GM23248 (cell line): Measurements from ENCODE around the gene MYMK.

Experiments used
- EZH2 ChIP-seq: fragments of 200-600 bp; sonication (generic); IDR thresholded peaks from 2 replicates; pipeline ENCODE4 v1.6.1; 2018; ENCODE audit warnings: antibody characterized with exemption, mild to moderate bottlenecking; ENCODE audit not compliant: insufficient read depth, poor library complexity, severe bottlenecking
- EZH2phosphoT487 ChIP-seq: fragments of 200-600 bp; sonication (generic); IDR thresholded peaks from 2 replicates; pipeline ENCODE4 v1.6.1; 2018; ENCODE audit warnings: antibody characterized with exemption, moderate library complexity, mild to moderate bottlenecking, low read depth; ENCODE audit not compliant: insufficient read depth

DNA sequence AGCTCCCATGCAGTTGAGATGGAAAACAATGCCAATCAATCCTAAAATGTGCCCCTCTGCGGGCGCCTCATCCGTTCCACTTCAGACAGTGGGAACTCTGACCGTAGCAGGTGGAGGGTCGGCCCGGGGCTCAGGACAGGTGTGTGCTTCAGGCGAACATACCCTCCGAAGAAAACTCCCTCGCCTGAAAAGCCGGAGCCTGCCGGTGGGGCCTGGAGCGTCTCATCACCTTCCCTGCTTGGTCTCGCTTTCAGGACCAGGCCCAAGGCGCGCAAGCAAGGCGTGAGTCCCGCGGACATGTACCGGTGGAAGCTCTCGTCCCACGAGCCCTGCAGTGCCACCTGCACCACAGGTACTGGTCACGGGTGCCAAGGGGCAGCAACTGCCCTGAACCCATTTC, 36.2 kb upstream of the MYMK start:
- TF ChIP-seq EZH2 (no peak), EZH2phosphoT487 (no peak)
